GM12872 (cell line): ENCODE data around the gene AP2A1.

Experiments
- CTCF ChIP-seq: IDR thresholded peaks from 3 replicates; pipeline ENCODE4 v1.5.1; 2011; ENCODE audit warnings: low read depth, mild to moderate bottlenecking, low read length, moderate library complexity; ENCODE audit not compliant: insufficient read depth

The AP2A1 gene

GRCh38 chr19:49809160-49809940 is 42.5 kb downstream of the AP2A1 start:
- peak; percentile 15; the same call in 1 of the 3 replicates for TF ChIP-seq CTCF

GRCh38 chr19:49809941-49810389 is 43.2 kb downstream of the AP2A1 start:
- no peak for TF ChIP-seq CTCF

- TF ChIP-seq CTCF: no peak
Observed at GRCh38 chr19:49811328-49811727, 44.5 kb downstream of the AP2A1 start.

- TF ChIP-seq CTCF: no peak
Observed at GRCh38 chr19:49812452-49812996, 45.7 kb downstream of the AP2A1 start.

GRCh38 chr19:49812997-49813861 is 46.4 kb downstream of the AP2A1 start, which contains the start of gene FUZ:
Gene FUZ (minus strand): TSS chr19:49813292. CDS start chr19:49813106, 186 bp downstream.
- TF ChIP-seq CTCF: peak; percentile 17; the same call in 1 of the 3 replicates

GRCh38 chr19:49814010-49814409 is 47.2 kb downstream of the AP2A1 start:
- TF ChIP-seq CTCF: no peak

GRCh38 chr19:49816590-49816989 is 49.8 kb downstream of the AP2A1 start:
- no peak for TF ChIP-seq CTCF
